ENCODE data around the gene MRM2.
A peak's percentile ranks its signal among the peaks of the same experiment; 100 is the strongest.

MRM2 gene

DNA sequence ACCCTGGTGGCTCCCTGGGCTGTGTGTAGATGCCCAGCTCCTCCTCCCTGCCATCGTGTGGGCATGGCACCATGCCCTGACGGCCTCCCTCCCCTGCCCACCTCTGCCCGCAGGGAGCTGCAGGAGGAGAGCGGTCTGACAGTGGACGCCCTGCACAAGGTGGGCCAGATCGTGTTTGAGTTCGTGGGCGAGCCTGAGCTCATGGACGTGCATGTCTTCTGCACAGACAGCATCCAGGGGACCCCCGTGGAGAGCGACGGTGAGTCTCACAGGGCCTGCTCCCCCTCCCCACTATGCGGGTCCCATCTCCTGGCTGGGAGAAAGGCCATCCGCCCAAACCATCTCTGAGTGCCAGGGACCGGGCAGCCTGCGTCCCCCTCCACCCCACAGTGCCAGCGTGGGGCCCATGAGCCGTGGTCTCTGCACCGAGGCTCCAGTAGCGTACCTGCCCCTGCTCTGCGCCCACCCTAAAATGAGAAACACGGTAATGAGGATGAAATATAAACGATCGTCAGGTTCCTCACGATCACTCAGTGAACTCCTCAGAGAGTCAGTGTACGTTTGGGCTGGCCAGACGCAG, 7.8 kb upstream of the MRM2 start:
- FAIRE-seq (no peak), DNase-seq (ENCODE audit: extremely low spot score, insufficient read length, low read depth) (no peak)

DNA sequence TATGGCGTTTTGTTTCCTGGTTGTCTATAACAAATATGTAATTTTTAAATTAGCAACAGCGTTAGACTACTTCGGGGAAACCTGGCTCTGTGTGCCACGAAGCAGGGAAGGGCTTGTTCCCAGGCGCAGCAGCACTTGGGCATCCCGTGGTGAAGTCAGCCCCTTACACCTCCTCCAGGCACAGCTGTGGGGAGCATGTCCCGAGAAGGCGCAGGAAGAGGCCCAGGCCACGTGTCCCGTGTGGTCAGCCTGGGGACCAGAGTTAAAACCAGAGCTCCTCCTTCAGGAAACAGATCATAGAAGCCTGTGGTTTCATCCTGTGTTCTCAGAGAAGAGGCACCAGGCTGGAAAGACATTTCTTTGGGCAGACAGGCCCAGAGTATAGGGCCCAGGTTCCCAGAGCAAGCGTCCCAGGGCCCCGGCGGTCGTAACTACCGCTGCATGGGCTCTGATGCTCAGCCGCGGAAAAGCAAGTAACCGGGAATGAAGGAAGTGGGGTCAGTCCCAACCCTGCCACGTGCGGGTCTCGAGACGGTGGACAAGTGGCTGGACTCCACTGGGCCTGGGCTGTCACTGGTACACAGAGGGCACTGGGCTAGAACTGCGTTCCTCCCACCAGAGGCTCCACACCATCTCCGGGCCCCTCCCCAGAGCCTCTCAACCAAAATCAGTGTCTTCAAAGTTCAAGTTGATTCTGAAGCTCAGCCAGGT, 7.1 kb upstream of the MRM2 start:
- FAIRE-seq, result peak; percentile 87
- no peak for DNase-seq (ENCODE audit: extremely low spot score, insufficient read length, low read depth)

- no peak for FAIRE-seq
Observed at GRCh38 chr7:2247141-2247995, 5.4 kb upstream of the MRM2 start.

GRCh38 chr7:2245883-2246675, 4.1 kb upstream of the MRM2 start:
- DNase-seq (ENCODE audit: extremely low spot score, insufficient read length, low read depth), result no peak
- no peak for FAIRE-seq

More at GRCh38 chr7:2247141-2247995, 5.4 kb upstream of the MRM2 start:
- no peak for DNase-seq (ENCODE audit: extremely low spot score, insufficient read length, low read depth)

DNA sequence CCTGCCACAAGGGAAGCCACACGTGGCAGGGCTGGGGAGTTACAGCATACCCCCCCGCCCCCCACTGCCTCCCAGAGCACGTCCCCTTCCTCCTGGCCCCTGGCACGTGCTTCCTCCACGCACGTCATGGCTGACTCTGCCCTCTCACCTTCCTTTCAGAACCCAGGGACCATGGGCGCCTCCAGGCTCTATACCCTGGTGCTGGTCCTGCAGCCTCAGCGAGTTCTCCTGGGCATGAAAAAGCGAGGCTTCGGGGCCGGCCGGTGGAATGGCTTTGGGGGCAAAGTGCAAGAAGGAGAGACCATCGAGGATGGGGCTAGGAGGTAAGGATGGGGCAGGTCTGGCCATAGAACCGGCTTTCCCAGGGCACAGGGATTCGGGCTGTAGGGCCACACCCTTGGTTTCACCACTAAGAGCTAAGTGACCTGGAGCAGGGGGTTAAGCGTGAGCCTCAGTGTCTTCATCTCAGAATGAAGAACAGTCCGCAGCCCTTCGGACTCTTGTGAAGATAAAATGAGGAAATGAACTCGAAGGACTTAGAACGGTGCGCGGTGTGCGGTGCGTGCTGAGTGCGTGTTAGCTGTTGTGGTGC, 2.5 kb upstream of the MRM2 start:
- FAIRE-seq, result no peak
- no peak for DNase-seq (ENCODE audit: extremely low spot score, insufficient read length, low read depth)

DNA sequence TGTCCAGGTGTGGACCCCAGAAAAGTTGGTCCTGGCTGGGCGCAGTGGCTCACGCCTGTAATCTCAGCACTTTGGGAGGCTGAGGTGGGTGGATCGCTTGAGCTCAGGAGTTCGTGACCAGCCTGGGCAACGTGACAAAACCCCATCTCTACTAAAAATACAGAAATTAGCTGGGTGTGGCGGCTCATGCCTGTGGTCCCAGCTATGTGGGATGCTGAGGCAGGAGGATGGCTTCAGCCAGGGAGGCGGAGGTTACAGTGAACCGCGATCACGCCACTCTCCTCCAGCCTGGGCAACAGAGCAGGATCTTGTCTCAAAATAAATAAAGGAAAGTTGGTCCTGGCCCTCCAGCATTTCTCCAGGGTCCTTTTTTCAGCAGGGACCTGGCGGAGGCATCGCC, 1.5 kb upstream of the MRM2 start:
- DNase-seq (ENCODE audit: extremely low spot score, insufficient read length, low read depth), result no peak
- no peak for FAIRE-seq

DNA sequence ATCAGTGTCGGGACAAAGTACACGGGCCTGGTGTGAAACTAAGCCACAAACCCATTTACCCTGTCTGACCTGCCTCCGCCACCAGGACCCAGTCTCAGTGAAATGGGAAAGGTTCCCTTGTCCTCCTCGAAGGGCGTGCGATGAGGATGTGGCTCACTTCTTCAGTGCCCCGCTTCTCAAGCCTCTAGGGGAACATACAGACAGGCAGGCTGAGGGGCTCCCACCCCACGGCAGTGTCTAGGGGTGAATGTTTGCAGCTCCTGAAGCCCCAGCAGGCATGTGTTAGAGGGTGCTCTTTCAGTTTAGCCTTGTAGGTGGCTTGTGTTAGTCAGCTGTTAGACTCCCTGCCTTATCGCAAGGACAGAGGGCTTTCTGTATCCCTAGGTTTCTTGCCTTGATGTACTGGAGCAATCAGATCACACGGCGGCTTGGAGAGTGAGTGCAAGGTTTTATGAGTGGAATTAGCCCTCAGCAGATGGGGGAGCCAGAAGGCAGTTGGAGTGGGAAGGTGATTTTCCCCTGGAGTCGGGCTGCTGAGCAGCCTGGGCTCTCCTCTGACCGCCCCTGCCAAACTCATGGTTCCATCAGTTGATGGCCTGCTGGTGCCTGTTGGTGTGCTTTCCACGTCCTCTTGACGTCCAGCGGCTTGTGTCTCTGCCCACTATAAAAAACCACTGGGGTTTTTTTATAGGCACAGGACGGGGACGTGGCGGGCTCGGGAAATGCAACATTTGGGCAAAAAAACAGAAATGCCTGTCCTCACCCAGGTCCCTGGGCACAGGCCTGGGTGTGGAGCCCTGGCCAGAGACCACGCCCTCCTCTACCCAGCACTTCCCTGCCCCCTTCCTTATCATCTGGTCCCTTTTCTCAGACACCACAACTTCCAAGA, 780 bp upstream of the MRM2 start:
- DNase-seq (ENCODE audit: extremely low spot score, insufficient read length, low read depth) (no peak), FAIRE-seq (peak; percentile 76)

DNA sequence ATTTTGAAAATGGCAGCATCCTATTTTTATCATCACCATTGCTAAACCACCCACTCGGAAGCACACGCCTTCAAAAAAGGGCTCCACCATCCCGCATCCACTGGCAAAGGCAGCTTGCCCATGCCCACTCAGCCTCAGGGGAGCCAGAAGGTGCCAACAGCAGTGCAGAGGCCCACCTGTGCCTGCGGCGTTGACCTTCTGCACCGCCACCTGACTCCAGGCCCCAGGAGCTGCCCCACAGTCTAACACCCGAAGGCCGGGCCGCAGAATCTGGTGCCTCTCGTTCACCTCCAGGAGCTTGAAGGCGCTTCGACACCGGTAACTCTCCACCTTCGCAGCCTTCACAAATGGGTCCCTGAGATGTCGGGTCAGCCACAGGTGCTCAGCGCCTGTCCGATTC, 2.8 kb downstream of the MRM2 start:
- DNase-seq (ENCODE audit: extremely low spot score, insufficient read length, low read depth), result no peak
- FAIRE-seq, result no peak

DNA sequence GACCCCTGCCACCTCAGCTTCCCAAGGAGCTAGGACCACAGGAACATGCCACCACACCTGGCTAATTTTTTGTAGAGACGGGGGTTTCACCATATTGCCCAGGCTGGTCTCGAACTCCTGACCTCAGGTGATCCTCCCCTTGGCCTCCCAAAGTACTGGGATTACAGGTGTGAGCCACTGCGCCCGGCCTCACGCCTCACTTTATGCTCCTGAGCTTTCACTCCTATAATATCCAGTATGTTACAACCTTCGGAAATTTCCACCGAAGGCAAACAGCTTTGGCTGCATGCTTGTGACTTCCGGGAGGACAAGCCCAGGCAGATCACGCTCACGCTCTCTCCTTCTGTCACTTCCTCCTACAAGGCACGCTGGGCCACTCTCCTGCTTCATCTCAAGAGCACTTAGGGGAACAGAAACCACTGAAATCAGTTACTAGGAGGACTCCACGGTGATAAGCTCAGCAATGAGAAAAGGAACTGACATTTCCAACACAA, 4.8 kb downstream of the MRM2 start:
- DNase-seq (ENCODE audit: extremely low spot score, insufficient read length, low read depth), result peak; percentile 71
- peak; percentile 96 for FAIRE-seq

- FAIRE-seq (no peak), DNase-seq (ENCODE audit: extremely low spot score, insufficient read length, low read depth) (no peak)
Observed at GRCh38 chr7:2233926-2234325, 8.1 kb downstream of the MRM2 start.

- FAIRE-seq (peak; percentile 86), DNase-seq (ENCODE audit: extremely low spot score, insufficient read length, low read depth) (peak; percentile 91)
Observed at GRCh38 chr7:2232766-2233520, 9.1 kb downstream of the MRM2 start, which contains the start of gene MAD1L1. Gene MAD1L1, minus strand, starts transcription at chr7:2232945. Its CDS starts 2,812 bp downstream, at chr7:2230133.

DNA sequence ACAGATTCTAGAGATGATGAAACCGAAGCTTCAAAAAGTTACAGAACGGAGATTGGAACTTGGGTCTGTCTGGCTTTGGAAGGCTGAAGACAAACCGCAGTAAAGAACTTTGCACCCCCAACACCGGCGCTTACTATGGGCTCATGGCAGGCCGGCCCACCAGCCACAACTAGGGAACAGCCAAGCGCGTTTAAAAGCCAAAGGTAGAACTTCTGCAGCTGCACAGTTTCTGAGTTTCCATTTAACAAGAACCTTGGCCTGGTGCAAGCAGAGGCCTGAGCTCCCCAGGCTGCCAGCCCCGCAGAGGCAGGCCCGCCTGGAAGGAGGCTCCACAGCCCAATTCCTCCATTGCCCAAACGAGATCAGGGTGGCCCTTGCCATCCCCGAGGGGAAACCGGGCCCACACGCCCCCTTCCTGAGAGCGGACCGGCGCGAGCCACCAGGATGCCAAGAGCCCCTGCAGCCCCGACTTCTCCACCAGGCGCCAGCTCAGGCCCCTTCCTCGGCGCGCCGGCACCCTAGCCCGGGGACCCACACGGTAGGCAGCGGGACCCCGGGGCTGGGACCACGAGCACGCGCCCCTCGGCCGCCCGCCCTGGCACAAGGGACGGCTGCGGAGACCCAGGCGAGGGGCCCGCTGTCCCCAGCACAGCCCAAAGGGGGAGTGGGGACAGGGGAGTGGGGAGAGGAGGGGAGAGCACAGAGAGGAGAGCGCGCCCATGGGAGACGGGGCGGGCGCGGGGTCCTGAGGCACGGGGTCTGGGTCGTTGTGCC, 9.8 kb downstream of the MRM2 start:
- DNase-seq (ENCODE audit: extremely low spot score, insufficient read length, low read depth), result no peak
- FAIRE-seq, result no peak

GRCh38 chr7:2230882-2231281, 11.1 kb downstream of the MRM2 start:
- no peak for FAIRE-seq
- no peak for DNase-seq (ENCODE audit: extremely low spot score, insufficient read length, low read depth)

DNA sequence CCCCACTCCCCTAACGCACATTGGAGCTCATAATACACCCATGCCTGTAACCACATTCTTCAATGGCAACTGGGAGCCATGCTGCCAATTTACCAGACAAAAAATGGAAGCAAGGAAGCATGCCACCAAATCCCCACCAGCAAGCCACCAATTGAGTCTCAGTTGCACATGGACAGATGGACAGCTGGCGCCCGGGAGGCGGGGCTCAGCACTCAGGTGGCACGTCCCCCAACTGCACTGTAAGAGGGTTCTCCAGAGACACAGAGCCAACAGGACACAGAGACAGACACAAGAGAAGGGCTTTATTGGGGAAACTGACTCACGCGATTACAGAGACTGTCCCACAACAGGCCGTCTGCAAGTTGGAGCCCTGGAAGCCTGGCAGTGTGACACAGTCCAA, 11.8 kb downstream of the MRM2 start:
- DNase-seq (ENCODE audit: extremely low spot score, insufficient read length, low read depth), result no peak
- FAIRE-seq, result no peak

GRCh38 chr7:2229467-2229866, 12.5 kb downstream of the MRM2 start:
- no peak for DNase-seq (ENCODE audit: extremely low spot score, insufficient read length, low read depth)
- FAIRE-seq, result no peak

- DNase-seq (ENCODE audit: extremely low spot score, insufficient read length, low read depth) (no peak), FAIRE-seq (no peak)
Observed at GRCh38 chr7:2228921-2229320, 13.1 kb downstream of the MRM2 start.

GRCh38 chr7:2227699-2228098, 14.3 kb downstream of the MRM2 start:
- no peak for FAIRE-seq
- DNase-seq (ENCODE audit: extremely low spot score, insufficient read length, low read depth), result no peak
